ENCODE data around the gene CCL3.
"Not testable (repeated sequence)": the region's sequence is repeated elsewhere in the genome, so short reads cannot be mapped to it uniquely, and the experiment has no call there.

CCL3 gene

GRCh38 chr17:36114971-36115648, 25.2 kb upstream of the CCL3 start:
- not testable (repeated sequence) for DNase-seq (ENCODE audit: low read depth)

- DNase-seq (ENCODE audit: low read depth), result not testable (repeated sequence)
Measured at GRCh38 chr17:36113131-36113530, 23.2 kb upstream of the CCL3 start.

DNA sequence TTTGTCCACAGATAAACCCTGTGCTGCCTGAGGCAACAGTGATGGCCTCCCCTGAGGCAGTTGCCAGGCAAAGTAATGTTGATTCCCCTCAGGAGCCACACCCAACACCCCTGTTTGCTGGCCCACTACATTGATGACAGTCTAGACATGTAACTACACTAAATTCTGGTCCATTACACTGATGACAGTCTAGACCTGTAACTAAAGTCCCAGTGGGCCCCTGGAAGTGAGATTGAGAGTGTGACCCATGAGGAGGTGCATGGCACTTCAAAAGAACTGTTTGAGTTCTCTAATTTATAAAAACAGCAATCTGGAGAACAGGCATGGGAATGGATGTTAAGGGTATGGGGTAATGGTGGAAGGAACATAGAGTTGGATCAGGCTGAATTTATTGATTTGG, 22.6 kb upstream of the CCL3 start:
- no peak for DNase-seq (ENCODE audit: low read depth)

GRCh38 chr17:36111068-36111490, 21.1 kb upstream of the CCL3 start:
- DNase-seq (ENCODE audit: low read depth), result no peak

DNA sequence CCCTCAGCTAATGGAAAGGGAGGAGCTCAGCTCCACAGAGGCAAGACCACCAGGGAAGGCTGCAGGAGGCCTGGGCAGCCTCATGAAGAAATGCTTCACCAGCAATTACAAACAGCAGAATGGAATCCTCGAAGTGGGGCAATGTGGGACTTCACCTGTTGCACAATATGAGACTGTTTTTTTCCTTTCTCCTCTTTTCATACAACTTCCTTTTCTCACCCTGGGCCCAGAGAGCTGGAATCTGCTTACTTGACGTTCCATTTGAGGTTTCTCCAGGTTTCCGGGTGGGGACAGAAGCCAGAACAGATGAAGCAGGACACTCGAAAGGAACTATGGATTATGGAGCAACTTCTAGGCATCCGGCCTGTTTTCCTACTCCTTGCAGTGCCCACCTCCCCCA, 18.3 kb upstream of the CCL3 start:
- not testable (repeated sequence) for DNase-seq (ENCODE audit: low read depth)

GRCh38 chr17:36107660-36108059, 17.7 kb upstream of the CCL3 start:
- no peak for DNase-seq (ENCODE audit: low read depth)

GRCh38 chr17:36106493-36106835, 16.5 kb upstream of the CCL3 start:
- DNase-seq (ENCODE audit: low read depth), result no peak

- no peak for DNase-seq (ENCODE audit: low read depth)
Measured at GRCh38 chr17:36105781-36106492, 16.0 kb upstream of the CCL3 start.

DNA sequence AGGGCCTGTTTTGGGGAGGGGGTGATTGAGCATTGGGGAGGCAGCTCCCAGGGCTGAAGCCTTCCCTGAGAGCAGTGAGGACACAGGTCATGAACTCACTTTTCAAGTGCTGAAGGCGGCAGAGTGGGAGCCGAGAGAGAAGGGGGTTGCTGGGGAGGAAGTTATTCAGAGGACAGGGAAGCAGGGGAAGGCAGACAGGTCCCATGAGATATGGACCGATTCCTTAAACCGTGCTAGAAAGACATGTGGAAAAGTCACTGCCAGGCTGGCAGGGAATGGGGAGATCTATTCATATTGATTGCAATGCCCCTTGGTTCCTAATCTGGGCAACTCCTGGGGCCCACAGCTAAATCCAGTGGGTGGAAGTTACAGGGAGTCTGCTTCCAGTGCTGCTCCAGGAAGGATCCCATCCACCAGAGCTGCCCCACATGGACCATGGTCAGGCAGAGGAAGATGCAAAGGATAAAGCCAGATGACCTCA, 14.8 kb upstream of the CCL3 start:
- DNase-seq (ENCODE audit: low read depth), result no peak

DNA sequence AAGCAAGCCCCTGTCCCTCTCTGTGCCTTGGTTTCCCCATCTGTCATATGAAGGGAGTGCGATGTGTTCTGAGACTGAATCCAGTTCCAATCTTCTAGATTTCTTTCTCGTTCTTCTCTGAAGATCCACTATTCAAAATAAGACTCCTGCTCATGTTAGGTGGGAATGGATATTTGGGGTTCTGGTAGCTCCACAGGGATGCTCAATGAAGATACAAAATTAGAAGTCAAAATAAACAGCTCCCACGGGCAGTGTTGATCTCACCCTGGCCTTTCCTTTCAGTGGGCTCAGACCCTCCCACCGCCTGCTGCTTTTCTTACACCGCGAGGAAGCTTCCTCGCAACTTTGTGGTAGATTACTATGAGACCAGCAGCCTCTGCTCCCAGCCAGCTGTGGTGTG, 14.3 kb upstream of the CCL3 start:
- DNase-seq (ENCODE audit: low read depth), result not testable (repeated sequence)

- not testable (repeated sequence) for DNase-seq (ENCODE audit: low read depth)
Measured at GRCh38 chr17:36103401-36103975, 13.5 kb upstream of the CCL3 start, which contains the start of gene CCL4. Gene CCL4, plus strand, starts transcription at chr17:36103827. Its CDS starts 79 bp downstream, at chr17:36103906.

DNA sequence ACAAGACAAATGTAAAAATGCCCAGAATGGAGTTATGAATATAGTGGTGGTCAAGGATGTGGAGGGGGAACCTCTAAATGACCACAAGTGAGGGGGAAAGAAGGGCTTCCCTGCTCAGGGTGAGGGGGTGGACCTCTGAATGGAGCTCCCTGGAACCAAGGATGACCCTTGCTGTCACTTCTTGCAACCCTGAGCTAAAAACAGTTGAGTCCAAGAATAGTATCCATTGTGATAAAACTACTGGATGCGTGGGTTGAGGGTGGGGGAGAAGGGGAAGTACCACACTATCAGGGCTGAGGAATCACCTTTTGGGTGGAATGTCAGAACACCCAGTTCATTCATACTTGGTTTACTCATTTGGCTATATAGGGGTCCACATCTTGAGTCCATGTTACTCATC, 9.1 kb upstream of the CCL3 start:
- DNase-seq (ENCODE audit: low read depth), result not testable (repeated sequence)

DNA sequence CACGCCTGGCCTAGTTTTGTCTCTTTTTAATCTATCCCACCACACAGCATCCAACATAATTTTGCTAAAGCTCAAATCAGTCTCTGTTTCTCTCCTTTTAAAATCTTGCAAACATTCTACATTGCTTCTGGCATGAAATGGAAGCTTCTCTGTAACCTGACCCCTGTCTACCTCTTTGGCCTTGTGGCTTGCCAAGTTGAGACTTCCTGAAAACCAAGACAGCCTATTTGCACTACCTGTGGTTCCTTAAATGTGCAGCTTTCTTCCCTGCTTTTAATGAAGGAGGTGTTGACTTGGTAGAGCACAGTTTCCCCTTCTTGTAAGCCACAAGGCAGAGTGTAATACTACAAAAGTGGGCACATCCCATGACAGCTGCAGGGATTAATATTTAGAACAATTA, 6.0 kb upstream of the CCL3 start:
- no peak for DNase-seq (ENCODE audit: low read depth)

DNA sequence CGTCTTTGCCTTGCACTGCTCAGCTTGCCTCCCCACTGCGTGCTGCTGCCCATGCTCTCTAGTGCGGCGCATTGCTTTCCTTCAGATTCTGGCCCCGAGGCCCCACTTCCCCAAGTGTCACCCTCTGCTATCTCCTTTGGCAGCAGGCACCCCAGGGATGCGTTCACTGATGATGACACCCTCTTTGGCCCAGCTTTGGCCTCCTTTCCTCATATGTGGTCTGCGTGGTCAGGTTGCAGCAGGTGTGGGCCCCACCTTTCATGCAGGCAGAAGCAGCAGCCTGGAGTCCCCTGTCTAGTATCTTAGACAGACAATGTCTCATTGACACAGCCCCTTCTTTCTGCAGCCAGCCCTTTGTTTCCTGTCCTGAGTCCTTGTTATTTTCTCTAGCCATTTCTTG, 4.8 kb upstream of the CCL3 start:
- DNase-seq (ENCODE audit: low read depth), result no peak

DNA sequence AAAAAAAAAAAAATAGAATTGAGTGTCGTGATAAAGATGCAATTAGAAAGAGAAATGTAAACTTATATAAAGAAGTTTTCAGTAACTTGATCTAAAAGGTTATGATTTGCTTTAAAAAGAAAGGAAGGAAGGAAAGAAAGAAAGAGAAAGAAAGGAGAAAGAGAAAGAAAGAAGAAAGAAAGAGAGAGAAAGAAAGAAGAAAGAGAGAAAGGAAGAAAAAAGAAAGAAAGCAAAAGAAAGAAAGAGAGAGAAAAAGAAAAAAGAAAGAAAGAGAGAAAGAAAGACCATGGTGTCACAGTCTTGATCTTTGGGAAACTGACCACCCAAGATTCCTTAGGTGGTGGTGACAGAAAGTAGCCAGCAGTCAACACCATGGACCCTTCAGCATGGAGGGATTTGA, 4.3 kb upstream of the CCL3 start:
- DNase-seq (ENCODE audit: low read depth), result no peak

GRCh38 chr17:36092715-36093114, 2.8 kb upstream of the CCL3 start:
- DNase-seq (ENCODE audit: low read depth), result not testable (repeated sequence)

- DNase-seq (ENCODE audit: low read depth), result no peak
Measured at GRCh38 chr17:36092230-36092629, 2.3 kb upstream of the CCL3 start.

GRCh38 chr17:36089339-36089865, 541 bp downstream of the CCL3 start:
- DNase-seq (ENCODE audit: low read depth), result no peak

DNA sequence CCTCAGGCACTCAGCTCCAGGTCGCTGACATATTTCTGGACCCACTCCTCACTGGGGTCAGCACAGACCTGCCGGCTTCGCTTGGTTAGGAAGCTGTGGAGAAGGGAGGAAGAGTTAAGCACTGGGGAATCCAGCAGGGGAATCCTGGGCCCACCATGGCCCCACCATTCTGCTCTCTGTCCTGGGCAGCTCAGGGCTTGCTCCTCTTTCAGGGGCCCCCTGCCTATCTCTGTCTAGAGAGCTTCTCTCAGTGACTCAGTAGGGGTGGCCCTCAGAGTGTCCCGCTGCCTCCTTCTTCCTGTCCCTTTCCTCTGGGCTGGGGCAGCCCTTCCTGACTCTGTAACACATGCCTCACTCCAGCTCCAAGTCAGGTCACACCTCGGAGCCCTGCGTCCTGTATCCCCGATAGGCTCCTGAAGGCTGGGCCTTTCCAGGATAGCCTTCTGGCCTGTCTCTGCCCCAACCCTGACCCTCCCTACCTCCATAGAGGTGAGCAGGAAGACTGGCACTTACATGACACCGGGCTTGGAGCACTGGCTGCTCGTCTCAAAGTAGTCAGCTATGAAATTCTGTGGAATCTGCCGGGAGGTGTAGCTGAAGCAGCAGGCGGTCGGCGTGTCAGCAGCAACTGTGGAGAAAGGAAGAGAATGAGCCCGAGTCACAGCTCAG, 1.1 kb downstream of the CCL3 start:
- DNase-seq (ENCODE audit: low read depth), result no peak

DNA sequence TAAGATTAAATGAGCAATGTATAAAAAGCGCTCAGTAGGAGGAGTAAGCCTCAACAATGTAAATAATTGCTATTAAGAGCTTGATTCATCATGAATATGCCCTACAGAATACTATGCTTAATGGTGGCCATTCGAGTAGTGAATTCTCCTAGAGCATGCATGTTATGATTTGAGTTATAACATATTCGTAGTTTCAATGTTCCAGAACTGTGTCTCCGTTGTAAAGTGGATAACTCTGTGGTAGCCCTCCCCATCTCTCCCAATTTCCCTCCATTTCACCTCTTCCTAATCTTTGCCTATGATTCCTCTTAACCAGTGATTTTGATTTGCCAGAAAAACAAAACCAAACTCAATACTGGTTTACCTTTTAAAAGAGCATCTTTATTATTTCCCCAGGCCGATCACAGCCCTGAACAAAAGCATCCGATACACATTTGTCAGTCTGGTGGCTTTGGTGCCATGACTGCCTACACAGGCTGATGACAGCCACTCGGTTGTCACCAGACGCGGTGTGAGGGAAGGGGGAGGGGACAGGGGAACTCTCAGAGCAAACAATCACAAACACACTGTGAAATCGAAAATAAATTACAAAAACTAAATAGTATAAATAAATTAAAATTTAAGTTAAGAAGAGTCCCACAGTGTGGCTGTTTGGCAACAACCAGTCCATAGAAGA, 1.9 kb downstream of the CCL3 start:
- DNase-seq (ENCODE audit: low read depth), result not testable (repeated sequence)

- DNase-seq (ENCODE audit: low read depth), result not testable (repeated sequence)
Measured at GRCh38 chr17:36087471-36087870, 2.5 kb downstream of the CCL3 start.

DNA sequence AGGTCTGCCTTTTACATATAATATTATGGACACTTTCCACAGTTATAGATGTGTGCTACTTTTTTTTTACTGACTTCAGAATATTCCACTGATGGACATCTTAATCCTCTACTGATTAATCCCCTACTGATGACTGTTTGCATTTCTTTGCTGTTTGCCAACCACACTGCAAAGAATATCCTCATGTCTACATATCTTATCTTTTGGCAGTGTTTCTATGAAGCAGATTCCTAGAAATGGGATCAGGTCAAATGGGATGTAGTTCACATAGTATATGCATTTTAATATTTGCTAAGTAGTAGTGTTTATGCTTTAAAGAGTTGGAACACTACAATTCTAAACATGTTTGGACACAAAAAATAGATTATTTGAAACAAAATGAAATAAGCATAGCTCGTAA, 3.2 kb downstream of the CCL3 start:
- no peak for DNase-seq (ENCODE audit: low read depth)

Measured in activated T-helper 9 cell treated with anti-CD3 and anti-CD28 coated beads, Interleukin-2, amount 50 U/mL, for 16 hours (primary cell).